KMS-11 (cell line): ENCODE data around the gene MACROD2.

Experiments used
- H2AFZ ChIP-seq: fragments of 200-600 bp; sonication (generic); 2 replicates; pipeline ENCODE4 v1.6.1; 2016; ENCODE audit warnings: antibody characterized with exemption, mixed run types, low read depth
- H3K27ac ChIP-seq: fragments of 200-600 bp; sonication (generic); 2 replicates; pipeline ENCODE4 v1.6.1; 2016; ENCODE audit warnings: mild to moderate bottlenecking, mixed run types
- H3K27me3 ChIP-seq: fragments of 200-600 bp; sonication (generic); 2 replicates; pipeline ENCODE4 v1.6.1; 2017; ENCODE audit warnings: mild to moderate bottlenecking, low read depth, mixed run types, moderate library complexity; ENCODE audit not compliant: insufficient read depth
- H3K36me3 ChIP-seq: fragments of 200-600 bp; sonication (generic); 2 replicates; pipeline ENCODE4 v1.6.1; 2017; ENCODE audit warnings: mild to moderate bottlenecking, mixed run types; ENCODE audit not compliant: insufficient read depth
- H3K4me1 ChIP-seq: fragments of 200-600 bp; sonication (generic); 2 replicates; pipeline ENCODE4 v1.6.1; 2016; ENCODE audit warnings: mild to moderate bottlenecking, low read depth, mixed run types; ENCODE audit not compliant: poor library complexity, severe bottlenecking
- H3K4me2 ChIP-seq: fragments of 200-600 bp; sonication (generic); 2 replicates; pipeline ENCODE4 v1.7.0; 2016; ENCODE audit warnings: mild to moderate bottlenecking, mixed run types
- H3K4me3 ChIP-seq: fragments of 200-600 bp; sonication (generic); IDR thresholded peaks from 2 replicates; pipeline ENCODE4 v1.6.1; 2017; ENCODE audit warnings: low read depth, low read length, mixed read lengths; ENCODE audit not compliant: insufficient read depth
- H3K79me2 ChIP-seq: fragments of 200-600 bp; sonication (generic); 2 replicates; pipeline ENCODE4 v1.6.1; 2016; ENCODE audit warnings: low read depth, mixed run types; ENCODE audit not compliant: insufficient read depth
- H3K9ac ChIP-seq: fragments of 200-600 bp; sonication (generic); 2 replicates; pipeline ENCODE4 v1.6.1; 2016; ENCODE audit warnings: mild to moderate bottlenecking, mixed run types
- H4K20me1 ChIP-seq: fragments of 200-600 bp; sonication (generic); 2 replicates; pipeline ENCODE4 v1.6.1; 2016; ENCODE audit warnings: mild to moderate bottlenecking, mixed run types; ENCODE audit not compliant: insufficient read depth
- TF ChIP-seq, protein P1 (sequence below): fragments of 200-600 bp; sonication (generic); conservative IDR thresholded peaks from 2 replicates; pipeline ENCODE4 v1.6.1; 2017; ENCODE audit warnings: low read depth, mild to moderate bottlenecking, antibody characterized with exemption, low read length, moderate library complexity, mixed read lengths

Gene MACROD2

DNA sequence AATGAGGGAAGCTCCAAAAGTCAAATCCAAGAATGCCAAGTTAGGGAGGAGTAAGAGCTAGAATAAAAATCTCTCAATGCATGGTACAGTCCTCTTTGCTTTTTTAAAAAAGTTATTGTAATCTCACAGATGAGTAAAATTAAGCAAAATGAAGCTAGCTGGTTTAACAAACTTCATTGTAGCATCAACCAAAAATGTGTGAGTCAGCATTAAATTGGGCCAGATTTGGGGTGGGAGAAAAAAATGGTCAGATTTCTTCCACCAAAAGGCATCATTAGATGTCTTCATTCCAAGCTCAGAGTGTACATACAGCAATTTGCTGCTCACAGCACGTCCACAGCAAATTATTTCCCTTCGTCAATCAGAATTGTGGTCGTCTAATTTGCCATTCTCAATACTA lies 783.6 kb downstream of the MACROD2 start:
- Histone ChIP-seq H3K79me2 (no peaks in the 10 kb centered on the region), H3K9ac (no peak overlapping the region), H3K27me3 (no peaks in the 10 kb centered on the region), H3K4me1 (no peaks in the 10 kb centered on the region), H3K4me3 (no peak overlapping the region), H3K27ac (no peak overlapping the region), H3K4me2 (no peak overlapping the region), H3K36me3 (no peaks in the 10 kb centered on the region), H4K20me1 (no peaks in the 10 kb centered on the region), H2AFZ (no peak overlapping the region)
- TF ChIP-seq, protein P1, sequence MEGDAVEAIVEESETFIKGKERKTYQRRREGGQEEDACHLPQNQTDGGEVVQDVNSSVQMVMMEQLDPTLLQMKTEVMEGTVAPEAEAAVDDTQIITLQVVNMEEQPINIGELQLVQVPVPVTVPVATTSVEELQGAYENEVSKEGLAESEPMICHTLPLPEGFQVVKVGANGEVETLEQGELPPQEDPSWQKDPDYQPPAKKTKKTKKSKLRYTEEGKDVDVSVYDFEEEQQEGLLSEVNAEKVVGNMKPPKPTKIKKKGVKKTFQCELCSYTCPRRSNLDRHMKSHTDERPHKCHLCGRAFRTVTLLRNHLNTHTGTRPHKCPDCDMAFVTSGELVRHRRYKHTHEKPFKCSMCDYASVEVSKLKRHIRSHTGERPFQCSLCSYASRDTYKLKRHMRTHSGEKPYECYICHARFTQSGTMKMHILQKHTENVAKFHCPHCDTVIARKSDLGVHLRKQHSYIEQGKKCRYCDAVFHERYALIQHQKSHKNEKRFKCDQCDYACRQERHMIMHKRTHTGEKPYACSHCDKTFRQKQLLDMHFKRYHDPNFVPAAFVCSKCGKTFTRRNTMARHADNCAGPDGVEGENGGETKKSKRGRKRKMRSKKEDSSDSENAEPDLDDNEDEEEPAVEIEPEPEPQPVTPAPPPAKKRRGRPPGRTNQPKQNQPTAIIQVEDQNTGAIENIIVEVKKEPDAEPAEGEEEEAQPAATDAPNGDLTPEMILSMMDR = no peak

DNA sequence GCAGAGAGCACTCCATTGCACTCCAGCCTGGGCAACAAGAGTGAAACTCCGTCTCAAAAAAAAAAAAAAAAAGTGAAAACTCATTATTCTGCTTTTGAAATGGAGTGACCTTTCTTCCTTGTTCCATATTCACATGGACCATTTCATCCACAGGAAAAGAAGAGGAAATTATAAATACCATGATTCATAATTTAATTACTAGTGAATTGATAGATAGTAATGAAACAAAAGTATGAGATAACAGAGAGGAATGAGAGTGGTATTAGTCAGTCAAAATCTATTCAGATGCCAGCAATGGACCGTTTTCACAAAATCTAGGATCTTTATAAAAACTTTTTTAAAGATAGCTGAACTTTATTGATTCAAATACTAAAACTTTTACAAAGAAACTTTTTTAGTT lies 785.2 kb downstream of the MACROD2 start:
- no peak overlapping the region for H3K27ac ChIP-seq
- TF ChIP-seq, protein P1 = no peak
- no peaks in the 10 kb centered on the region for H3K79me2 ChIP-seq
- H3K27me3 ChIP-seq = no peaks in the 10 kb centered on the region
- H3K9ac ChIP-seq = no peak overlapping the region
- no peak overlapping the region for H3K4me3 ChIP-seq
- no peaks in the 10 kb centered on the region for H3K36me3 ChIP-seq
- H2AFZ ChIP-seq = no peak overlapping the region
- H4K20me1 ChIP-seq = no peaks in the 10 kb centered on the region
- no peak overlapping the region for H3K4me2 ChIP-seq
- no peaks in the 10 kb centered on the region for H3K4me1 ChIP-seq

- Histone ChIP-seq H3K9ac (no peak overlapping the region), H3K27me3 (no peaks in the 10 kb centered on the region), H3K4me2 (no peak overlapping the region), H3K4me1 (no peaks in the 10 kb centered on the region), H3K36me3 (no peaks in the 10 kb centered on the region), H4K20me1 (no peaks in the 10 kb centered on the region), H3K27ac (no peak overlapping the region), H3K79me2 (no peaks in the 10 kb centered on the region), H3K4me3 (no peak overlapping the region), H2AFZ (no peak overlapping the region)
- TF ChIP-seq, protein P1 = no peak
These were observed 787.4 kb downstream of the MACROD2 start for GRCh38 chr20:14782731-14783130.

DNA sequence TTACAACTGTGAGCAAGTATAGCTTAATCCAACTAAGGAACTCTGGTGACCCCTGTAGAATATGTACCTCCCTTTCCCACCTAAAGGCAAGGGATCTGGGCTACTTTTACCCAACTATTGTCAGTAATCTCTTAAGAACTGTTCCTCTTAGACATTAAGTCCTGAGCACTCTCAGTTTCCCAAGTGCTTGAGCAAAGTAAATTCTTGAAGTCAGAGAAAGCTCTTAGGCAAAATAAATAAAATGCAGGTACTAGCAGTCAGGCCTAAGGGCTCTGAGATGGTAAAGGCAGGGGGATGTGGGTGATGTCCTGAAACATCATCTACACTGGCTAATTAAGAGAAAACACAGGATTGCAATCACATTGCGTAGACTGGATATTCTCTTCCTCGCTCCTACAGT lies 788.5 kb downstream of the MACROD2 start:
- Histone ChIP-seq H3K4me3 (no peak overlapping the region), H3K79me2 (no peaks in the 10 kb centered on the region), H3K36me3 (no peaks in the 10 kb centered on the region), H3K27ac (no peak overlapping the region), H2AFZ (no peak overlapping the region), H3K27me3 (no peaks in the 10 kb centered on the region), H3K4me2 (no peak overlapping the region), H4K20me1 (no peaks in the 10 kb centered on the region), H3K9ac (no peak overlapping the region), H3K4me1 (no peaks in the 10 kb centered on the region)
- TF ChIP-seq, protein P1 = no peak
